DOHH2 (cell line): ENCODE results near the gene RNF145.

ENCODE experiments used
- H3F3A ChIP-seq: fragments of 200-600 bp; sonication (generic), shearing (Covaris generic); 2 replicates; pipeline ENCODE4 v1.6.0; 2016; ENCODE audit warnings: antibody characterized with exemption, mild to moderate bottlenecking; ENCODE audit not compliant: control insufficient read depth, insufficient read depth
- H3K27ac ChIP-seq: fragments of 200-600 bp; sonication (generic); 2 replicates; pipeline ENCODE4 v1.5.1; 2014; ENCODE audit warnings: low read depth, mild to moderate bottlenecking, low read length, moderate library complexity
- H3K27me3 ChIP-seq: fragments of 200-600 bp; sonication (generic); 2 replicates; pipeline ENCODE4 v1.6.1; 2014; ENCODE audit warnings: mild to moderate bottlenecking, low read length, mixed read lengths; ENCODE audit not compliant: control insufficient read depth
- H3K36me3 ChIP-seq: fragments of 200-600 bp; sonication (generic); 2 replicates; pipeline ENCODE4 v1.6.1; 2014; ENCODE audit warnings: mild to moderate bottlenecking, low read length, moderate library complexity, mixed read lengths; ENCODE audit not compliant: control insufficient read depth
- H3K4me1 ChIP-seq: fragments of 200-600 bp; sonication (generic); 2 replicates; pipeline ENCODE4 v1.6.1; 2014; ENCODE audit warnings: mild to moderate bottlenecking, low read length, mixed read lengths; ENCODE audit not compliant: control insufficient read depth
- H3K4me2 ChIP-seq: fragments of 200-600 bp; sonication (generic); 2 replicates; pipeline ENCODE4 v1.6.0; 2014; ENCODE audit warnings: mild to moderate bottlenecking, low read length, moderate library complexity
- H3K4me3 ChIP-seq: fragments of 200-600 bp; sonication (generic); 2 replicates; pipeline ENCODE4 v1.5.1; 2014; ENCODE audit warnings: mild to moderate bottlenecking, low read length, mixed read lengths
- H3K79me2 ChIP-seq: fragments of 200-600 bp; sonication (generic); 2 replicates; pipeline ENCODE4 v1.6.1; 2014; ENCODE audit warnings: mild to moderate bottlenecking, low read length, mixed read lengths; ENCODE audit not compliant: control insufficient read depth
- H3K9me2 ChIP-seq: fragments of 200-600 bp; sonication (generic); replicated peaks from 2 replicates; pipeline ENCODE4 v1.6.1; 2014; ENCODE audit warnings: mild to moderate bottlenecking, low read length, mixed read lengths; ENCODE audit not compliant: control insufficient read depth
- H3K9me3 ChIP-seq: fragments of 200-600 bp; sonication (generic); 2 replicates; pipeline ENCODE4 v1.6.1; 2014; ENCODE audit warnings: antibody characterized with exemption, low read length, mixed read lengths; ENCODE audit not compliant: control insufficient read depth, insufficient read depth
- H4K20me1 ChIP-seq: fragments of 200-600 bp; sonication (generic); 2 replicates; pipeline ENCODE4 v1.6.0; 2014; ENCODE audit warnings: low read depth, mild to moderate bottlenecking, antibody characterized with exemption, low read length, moderate library complexity; ENCODE audit not compliant: control insufficient read depth, insufficient read depth
- CTCF ChIP-seq: fragments of 200-600 bp; sonication (generic); IDR thresholded peaks from one replicate; pipeline ENCODE4 v1.5.1; 2014; ENCODE audit warnings: antibody characterized with exemption, mild to moderate bottlenecking, low read depth, low read length; ENCODE audit not compliant: poor library complexity, severe bottlenecking
- EZH2phosphoT487 ChIP-seq: fragments of 200-600 bp; sonication (generic); IDR thresholded peaks from 2 replicates; pipeline ENCODE4 v1.6.1; 2017; ENCODE audit warnings: borderline replicate concordance, mild to moderate bottlenecking, antibody characterized with exemption, low read length, moderate library complexity, mixed read lengths

The RNF145 gene

GRCh38 chr5:159132429-159133040 is 76.8 kb downstream of the RNF145 start:
- no peaks in the 10 kb centered on the region for H3K36me3 ChIP-seq
- 0 out of 2 replicates have a peak, but pooled peaks cover 3% of the 10 kb centered on the region for H3K4me1 ChIP-seq
- H3K4me2 ChIP-seq, result no peak overlapping the region
- H3F3A ChIP-seq, result no peaks in the 10 kb centered on the region
- H3K9me2 ChIP-seq, result no peaks in the 10 kb centered on the region
- H3K27me3 ChIP-seq, result peaks cover 12% of the 10 kb centered on the region; the same call in 1 of the 2 replicates
- H3K27ac ChIP-seq, result no peak overlapping the region
- TF ChIP-seq CTCF, result no peak
- TF ChIP-seq EZH2phosphoT487, result no peak
- H3K79me2 ChIP-seq, result no peaks in the 10 kb centered on the region
- H3K4me3 ChIP-seq, result no peak overlapping the region
- H3K9me3 ChIP-seq, result no peaks in the 10 kb centered on the region
- H4K20me1 ChIP-seq, result no peaks in the 10 kb centered on the region

DNA sequence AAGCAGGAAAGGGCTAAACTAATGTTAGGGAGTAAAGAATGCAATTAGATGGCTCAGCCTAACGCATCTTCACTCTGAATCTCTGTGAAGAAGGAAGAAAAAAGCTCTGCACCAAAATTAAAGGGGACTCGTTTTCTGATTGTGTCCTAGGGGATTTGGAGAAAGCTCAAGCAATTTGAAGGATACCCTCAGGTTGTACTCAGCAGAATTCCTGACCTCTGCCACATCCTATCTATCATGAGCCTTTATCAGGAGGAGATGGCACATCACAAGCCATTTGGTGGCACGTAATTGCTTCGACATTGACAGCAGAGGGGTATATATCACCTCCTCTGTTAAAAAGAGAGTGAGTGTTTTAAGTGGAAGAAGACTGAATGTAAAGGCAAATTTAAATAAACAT is 77.4 kb downstream of the RNF145 start:
- no peaks in the 10 kb centered on the region for H3K36me3 ChIP-seq
- H3K4me1 ChIP-seq, result 0 out of 2 replicates have a peak, but pooled peaks cover 3% of the 10 kb centered on the region
- H3K4me2 ChIP-seq, result no peak overlapping the region
- H3K79me2 ChIP-seq, result no peaks in the 10 kb centered on the region
- H3K27ac ChIP-seq, result no peak overlapping the region
- no peaks in the 10 kb centered on the region for H4K20me1 ChIP-seq
- TF ChIP-seq EZH2phosphoT487, result no peak
- TF ChIP-seq CTCF, result no peak
- peaks cover 12% of the 10 kb centered on the region; the same call in 1 of the 2 replicates for H3K27me3 ChIP-seq
- no peaks in the 10 kb centered on the region for H3K9me3 ChIP-seq
- H3F3A ChIP-seq, result no peaks in the 10 kb centered on the region
- H3K9me2 ChIP-seq, result no peaks in the 10 kb centered on the region
- no peak overlapping the region for H3K4me3 ChIP-seq

- Histone ChIP-seq H3K4me3 (no peak overlapping the region), H4K20me1 (no peaks in the 10 kb centered on the region), H3K4me2 (no peak overlapping the region), H3K9me2 (no peaks in the 10 kb centered on the region), H3K79me2 (no peaks in the 10 kb centered on the region), H3F3A (no peaks in the 10 kb centered on the region), H3K27me3 (peaks cover 12% of the 10 kb centered on the region; the same call in 1 of the 2 replicates), H3K36me3 (no peaks in the 10 kb centered on the region), H3K4me1 (0 out of 2 replicates have a peak, but pooled peaks cover 3% of the 10 kb centered on the region), H3K9me3 (no peaks in the 10 kb centered on the region), H3K27ac (no peak overlapping the region)
- TF ChIP-seq CTCF (no peak), EZH2phosphoT487 (no peak)
Measured at GRCh38 chr5:159130871-159131270, 78.5 kb downstream of the RNF145 start.
